SK-N-SH treated with all-trans-retinoic acid at 6 μM for 48 hours (cell line): ENCODE measurements around the gene DVL1.

ENCODE experiments used
- ATAC-seq: fragments of 200-7000 bp; cut with Tn5 transposase; 3 replicates; pipeline ENCODE4 v1.9.1; 2020; ENCODE audit warnings: mild to moderate bottlenecking, moderate library complexity
- ARNTL ChIP-seq: fragments of 450-650 bp; formaldehyde crosslinking; IDR thresholded peaks from 2 replicates; pipeline ENCODE4 v1.5.0; 2020; ENCODE audit warnings: low read depth, mild to moderate bottlenecking, moderate library complexity, borderline replicate concordance
- BACH2 ChIP-seq: fragments of 250-450 bp; sonication (Bioruptor Pico); IDR thresholded peaks from 2 replicates; pipeline ENCODE4 v1.9.0; 2021; ENCODE audit warnings: mild to moderate bottlenecking, borderline replicate concordance
- ESRRG ChIP-seq: fragments of 250-450 bp; sonication (Bioruptor Pico); IDR thresholded peaks from 2 replicates; pipeline ENCODE4 v1.6.1; 2021; ENCODE audit warnings: mild to moderate bottlenecking
- GLIS3 ChIP-seq: fragments of 250-450 bp; sonication (Bioruptor Pico); IDR thresholded peaks from 2 replicates; pipeline ENCODE4 v1.5.0; 2020; ENCODE audit warnings: mild to moderate bottlenecking, moderate library complexity
- ISL1 ChIP-seq: fragments of 250-450 bp; sonication (Bioruptor Pico); IDR thresholded peaks from 2 replicates; pipeline ENCODE4 v2.1.2; 2022; ENCODE audit warnings: mild to moderate bottlenecking, moderate library complexity
- PPARA ChIP-seq: fragments of 250-450 bp; sonication (Bioruptor Pico); IDR thresholded peaks from 2 replicates; pipeline ENCODE4 v1.5.0; 2020; ENCODE audit warnings: mild to moderate bottlenecking, borderline replicate concordance
- RARB ChIP-seq: fragments of 250-450 bp; sonication (Bioruptor Pico); IDR thresholded peaks from 2 replicates; pipeline ENCODE4 v1.8.0; 2021; ENCODE audit warnings: mild to moderate bottlenecking, moderate library complexity
- SNAI2 ChIP-seq: fragments of 250-450 bp; sonication (Bioruptor Pico); IDR thresholded peaks from 2 replicates; pipeline ENCODE4 v1.5.0; 2020; ENCODE audit warnings: mild to moderate bottlenecking, moderate library complexity
- TCF4 ChIP-seq: fragments of 250-450 bp; sonication (Bioruptor Pico); IDR thresholded peaks from 2 replicates; pipeline ENCODE4 v1.8.0; 2021; ENCODE audit warnings: mild to moderate bottlenecking, moderate library complexity, borderline replicate concordance
- TOX ChIP-seq: fragments of 250-450 bp; sonication (Bioruptor Pico); IDR thresholded peaks from 2 replicates; pipeline ENCODE4 v1.8.0; 2021; ENCODE audit warnings: mild to moderate bottlenecking, moderate library complexity, borderline replicate concordance
- ZC3H10 ChIP-seq: fragments of 250-450 bp; sonication (Bioruptor Pico); IDR thresholded peaks from 2 replicates; pipeline ENCODE4 v1.5.1; 2021; ENCODE audit warnings: mild to moderate bottlenecking, moderate library complexity
- ZFP3 ChIP-seq: fragments of 250-450 bp; sonication (Bioruptor Pico); IDR thresholded peaks from 2 replicates; pipeline ENCODE4 v1.5.0; 2020; ENCODE audit warnings: mild to moderate bottlenecking, moderate library complexity
- ZFP30 ChIP-seq: fragments of 450-650 bp; formaldehyde crosslinking; IDR thresholded peaks from 2 replicates; pipeline ENCODE4 v1.5.0; 2022; ENCODE audit warnings: mild to moderate bottlenecking, moderate library complexity
- ZNF565 ChIP-seq: fragments of 450-650 bp; formaldehyde crosslinking; conservative IDR thresholded peaks from 2 replicates; pipeline ENCODE4 v1.5.0; 2020; ENCODE audit warnings: low read depth, mild to moderate bottlenecking, moderate library complexity
- ZNF70 ChIP-seq: fragments of 450-650 bp; formaldehyde crosslinking; IDR thresholded peaks from 2 replicates; pipeline ENCODE4 v1.5.0; 2020; ENCODE audit warnings: mild to moderate bottlenecking, moderate library complexity
- ZNF8 ChIP-seq: fragments of 450-650 bp; formaldehyde crosslinking; IDR thresholded peaks from 2 replicates; pipeline ENCODE4 v1.5.0; 2020; ENCODE audit warnings: mild to moderate bottlenecking, moderate library complexity
- TF ChIP-seq, protein P1 (sequence below): fragments of 250-450 bp; sonication (Bioruptor Pico); IDR thresholded peaks from 2 replicates; pipeline ENCODE4 v1.8.0; 2021; ENCODE audit warnings: low read depth, mild to moderate bottlenecking, moderate library complexity, borderline replicate concordance
- TF ChIP-seq, protein P2 (sequence below): fragments of 250-450 bp; sonication (Bioruptor Pico); IDR thresholded peaks from 2 replicates; pipeline ENCODE4 v1.5.1; 2020; ENCODE audit warnings: low read depth, mild to moderate bottlenecking, moderate library complexity
- TF ChIP-seq, protein P3 (sequence below): fragments of 250-450 bp; sonication (Bioruptor Pico); IDR thresholded peaks from 2 replicates; pipeline ENCODE4 v1.5.1; 2021; ENCODE audit warnings: mild to moderate bottlenecking, moderate library complexity
- TF ChIP-seq, protein P4 (sequence below): fragments of 250-450 bp; sonication (Bioruptor Pico); IDR thresholded peaks from 2 replicates; pipeline ENCODE4 v1.5.0; 2020; ENCODE audit warnings: mild to moderate bottlenecking, moderate library complexity

Gene DVL1

DNA sequence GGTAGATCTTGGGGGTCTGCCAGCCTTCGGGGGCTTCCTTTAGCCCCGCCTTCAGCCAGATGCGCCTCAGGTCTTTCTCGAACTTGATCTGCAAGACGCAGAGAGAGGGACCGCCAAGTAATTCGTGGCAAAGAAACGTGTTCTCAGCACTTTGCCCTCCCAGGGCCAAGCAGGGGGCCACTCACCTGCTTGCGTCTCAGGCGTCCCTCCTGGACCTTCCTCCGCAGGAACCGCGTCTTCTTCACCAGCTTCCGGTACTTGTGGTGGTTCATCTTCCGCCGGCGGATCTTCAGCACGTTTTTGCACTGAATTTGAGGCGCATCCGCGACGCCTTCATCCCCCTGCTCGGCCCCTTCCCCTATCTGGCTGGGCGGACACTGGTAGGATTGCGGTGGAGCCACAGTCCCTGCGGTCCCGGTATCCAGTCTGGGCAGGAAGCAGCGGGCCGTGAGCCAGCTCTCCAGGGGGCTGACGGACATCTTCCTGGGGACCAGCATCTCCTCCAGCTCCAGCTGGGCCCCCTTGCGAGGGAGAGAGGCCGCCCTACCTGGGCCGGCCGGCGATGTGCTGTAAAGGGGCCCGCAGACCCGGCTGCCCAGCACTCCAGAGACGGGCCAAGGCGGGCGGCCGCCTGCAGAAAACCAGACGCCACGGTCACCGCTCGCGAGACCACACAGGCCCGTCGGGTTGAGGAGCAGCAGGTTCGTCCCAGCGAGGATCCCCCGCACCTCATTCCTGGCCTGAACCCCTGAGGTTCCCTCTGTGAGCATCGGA is 24.8 kb upstream of the DVL1 start:
- ATAC-seq: no peak

DNA sequence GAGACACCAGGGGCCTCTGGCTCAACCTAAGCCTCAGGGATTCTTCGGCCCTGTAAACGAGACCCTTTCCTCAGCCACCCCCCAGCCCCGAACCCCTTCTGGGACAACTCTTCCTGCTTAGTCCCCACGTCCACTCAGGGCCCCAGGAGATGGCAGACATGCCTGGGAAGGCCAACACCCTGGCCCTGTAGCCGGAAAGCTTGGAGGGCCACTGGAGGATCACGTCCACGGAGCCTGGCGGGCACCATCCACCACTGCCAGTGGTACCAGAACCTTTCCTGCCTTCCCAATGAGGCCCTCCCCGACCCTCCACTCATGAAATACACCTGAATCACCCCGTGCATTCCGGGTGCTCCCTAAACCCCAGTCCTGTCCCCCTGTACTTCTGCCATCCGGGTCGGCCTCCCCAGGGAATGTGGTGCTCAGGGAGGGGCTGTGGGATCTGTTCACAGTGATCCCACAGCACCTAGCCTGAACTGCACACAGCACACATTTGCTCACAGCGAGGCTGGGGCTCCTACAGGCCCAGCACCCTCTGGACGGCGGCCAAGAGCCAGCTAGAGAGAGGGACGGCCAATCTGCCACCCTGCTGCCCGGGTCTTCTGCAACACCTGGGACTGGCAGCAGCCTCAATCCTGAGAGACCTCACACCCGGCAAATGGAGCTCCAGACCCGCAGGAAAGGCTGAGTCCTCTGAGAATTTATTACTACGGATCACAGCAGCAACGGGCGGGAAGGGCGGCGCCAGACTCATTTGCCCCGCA is 24.0 kb upstream of the DVL1 start:
- ATAC-seq: no peak
- TF ChIP-seq PPARA (CRISPR knock-in tag) (no peak), ZNF565 (no peak), BACH2 (CRISPR knock-in tag) (no peak), RARB (CRISPR knock-in tag) (no peak), ISL1 (no peak), ZNF8 (no peak), ZFP3 (CRISPR knock-in tag) (no peak), SNAI2 (CRISPR knock-in tag) (no peak)
- TF ChIP-seq, protein P1, sequence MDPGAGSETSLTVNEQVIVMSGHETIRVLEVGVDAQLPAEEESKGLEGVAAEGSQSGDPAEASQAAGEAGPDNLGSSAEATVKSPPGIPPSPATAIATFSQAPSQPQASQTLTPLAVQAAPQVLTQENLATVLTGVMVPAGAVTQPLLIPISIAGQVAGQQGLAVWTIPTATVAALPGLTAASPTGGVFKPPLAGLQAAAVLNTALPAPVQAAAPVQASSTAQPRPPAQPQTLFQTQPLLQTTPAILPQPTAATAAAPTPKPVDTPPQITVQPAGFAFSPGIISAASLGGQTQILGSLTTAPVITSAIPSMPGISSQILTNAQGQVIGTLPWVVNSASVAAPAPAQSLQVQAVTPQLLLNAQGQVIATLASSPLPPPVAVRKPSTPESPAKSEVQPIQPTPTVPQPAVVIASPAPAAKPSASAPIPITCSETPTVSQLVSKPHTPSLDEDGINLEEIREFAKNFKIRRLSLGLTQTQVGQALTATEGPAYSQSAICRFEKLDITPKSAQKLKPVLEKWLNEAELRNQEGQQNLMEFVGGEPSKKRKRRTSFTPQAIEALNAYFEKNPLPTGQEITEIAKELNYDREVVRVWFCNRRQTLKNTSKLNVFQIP: no peak

More for the DNA sequence above, 24.8 kb upstream of the DVL1 start:
- TF ChIP-seq, protein P1: no peak
- TF ChIP-seq, protein P2, sequence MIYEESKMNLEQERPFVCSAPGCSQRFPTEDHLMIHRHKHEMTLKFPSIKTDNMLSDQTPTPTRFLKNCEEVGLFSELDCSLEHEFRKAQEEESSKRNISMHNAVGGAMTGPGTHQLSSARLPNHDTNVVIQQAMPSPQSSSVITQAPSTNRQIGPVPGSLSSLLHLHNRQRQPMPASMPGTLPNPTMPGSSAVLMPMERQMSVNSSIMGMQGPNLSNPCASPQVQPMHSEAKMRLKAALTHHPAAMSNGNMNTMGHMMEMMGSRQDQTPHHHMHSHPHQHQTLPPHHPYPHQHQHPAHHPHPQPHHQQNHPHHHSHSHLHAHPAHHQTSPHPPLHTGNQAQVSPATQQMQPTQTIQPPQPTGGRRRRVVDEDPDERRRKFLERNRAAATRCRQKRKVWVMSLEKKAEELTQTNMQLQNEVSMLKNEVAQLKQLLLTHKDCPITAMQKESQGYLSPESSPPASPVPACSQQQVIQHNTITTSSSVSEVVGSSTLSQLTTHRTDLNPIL (CRISPR knock-in tag): no peak
- TF ChIP-seq ZFP3 (CRISPR knock-in tag) (no peak), SNAI2 (CRISPR knock-in tag) (no peak), RARB (CRISPR knock-in tag) (no peak), ISL1 (no peak), TCF4 (no peak), ZNF70 (CRISPR knock-in tag) (no peak), ZC3H10 (CRISPR knock-in tag) (no peak), BACH2 (CRISPR knock-in tag) (no peak), TOX (no peak), ZNF565 (no peak), ESRRG (CRISPR knock-in tag) (no peak), ARNTL (CRISPR knock-in tag) (no peak), ZFP30 (CRISPR knock-in tag) (no peak), GLIS3 (CRISPR knock-in tag) (no peak)
- TF ChIP-seq, protein P3, sequence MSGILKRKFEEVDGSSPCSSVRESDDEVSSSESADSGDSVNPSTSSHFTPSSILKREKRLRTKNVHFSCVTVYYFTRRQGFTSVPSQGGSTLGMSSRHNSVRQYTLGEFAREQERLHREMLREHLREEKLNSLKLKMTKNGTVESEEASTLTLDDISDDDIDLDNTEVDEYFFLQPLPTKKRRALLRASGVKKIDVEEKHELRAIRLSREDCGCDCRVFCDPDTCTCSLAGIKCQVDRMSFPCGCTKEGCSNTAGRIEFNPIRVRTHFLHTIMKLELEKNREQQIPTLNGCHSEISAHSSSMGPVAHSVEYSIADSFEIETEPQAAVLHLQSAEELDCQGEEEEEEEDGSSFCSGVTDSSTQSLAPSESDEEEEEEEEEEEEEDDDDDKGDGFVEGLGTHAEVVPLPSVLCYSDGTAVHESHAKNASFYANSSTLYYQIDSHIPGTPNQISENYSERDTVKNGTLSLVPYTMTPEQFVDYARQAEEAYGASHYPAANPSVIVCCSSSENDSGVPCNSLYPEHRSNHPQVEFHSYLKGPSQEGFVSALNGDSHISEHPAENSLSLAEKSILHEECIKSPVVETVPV (CRISPR knock-in tag): no peak
- TF ChIP-seq, protein P4, sequence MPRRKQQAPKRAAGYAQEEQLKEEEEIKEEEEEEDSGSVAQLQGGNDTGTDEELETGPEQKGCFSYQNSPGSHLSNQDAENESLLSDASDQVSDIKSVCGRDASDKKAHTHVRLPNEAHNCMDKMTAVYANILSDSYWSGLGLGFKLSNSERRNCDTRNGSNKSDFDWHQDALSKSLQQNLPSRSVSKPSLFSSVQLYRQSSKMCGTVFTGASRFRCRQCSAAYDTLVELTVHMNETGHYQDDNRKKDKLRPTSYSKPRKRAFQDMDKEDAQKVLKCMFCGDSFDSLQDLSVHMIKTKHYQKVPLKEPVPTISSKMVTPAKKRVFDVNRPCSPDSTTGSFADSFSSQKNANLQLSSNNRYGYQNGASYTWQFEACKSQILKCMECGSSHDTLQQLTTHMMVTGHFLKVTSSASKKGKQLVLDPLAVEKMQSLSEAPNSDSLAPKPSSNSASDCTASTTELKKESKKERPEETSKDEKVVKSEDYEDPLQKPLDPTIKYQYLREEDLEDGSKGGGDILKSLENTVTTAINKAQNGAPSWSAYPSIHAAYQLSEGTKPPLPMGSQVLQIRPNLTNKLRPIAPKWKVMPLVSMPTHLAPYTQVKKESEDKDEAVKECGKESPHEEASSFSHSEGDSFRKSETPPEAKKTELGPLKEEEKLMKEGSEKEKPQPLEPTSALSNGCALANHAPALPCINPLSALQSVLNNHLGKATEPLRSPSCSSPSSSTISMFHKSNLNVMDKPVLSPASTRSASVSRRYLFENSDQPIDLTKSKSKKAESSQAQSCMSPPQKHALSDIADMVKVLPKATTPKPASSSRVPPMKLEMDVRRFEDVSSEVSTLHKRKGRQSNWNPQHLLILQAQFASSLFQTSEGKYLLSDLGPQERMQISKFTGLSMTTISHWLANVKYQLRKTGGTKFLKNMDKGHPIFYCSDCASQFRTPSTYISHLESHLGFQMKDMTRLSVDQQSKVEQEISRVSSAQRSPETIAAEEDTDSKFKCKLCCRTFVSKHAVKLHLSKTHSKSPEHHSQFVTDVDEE (CRISPR knock-in tag): no peak
